ENCODE results near the gene SLC9A3.

Gene SLC9A3

GRCh38 chr5:555058-555623, 30.9 kb upstream of the SLC9A3 start:
- DNase-seq (ENCODE audit: insufficient read length, low spot score) (no peak), FAIRE-seq (no peak)
- TF ChIP-seq, protein P1, sequence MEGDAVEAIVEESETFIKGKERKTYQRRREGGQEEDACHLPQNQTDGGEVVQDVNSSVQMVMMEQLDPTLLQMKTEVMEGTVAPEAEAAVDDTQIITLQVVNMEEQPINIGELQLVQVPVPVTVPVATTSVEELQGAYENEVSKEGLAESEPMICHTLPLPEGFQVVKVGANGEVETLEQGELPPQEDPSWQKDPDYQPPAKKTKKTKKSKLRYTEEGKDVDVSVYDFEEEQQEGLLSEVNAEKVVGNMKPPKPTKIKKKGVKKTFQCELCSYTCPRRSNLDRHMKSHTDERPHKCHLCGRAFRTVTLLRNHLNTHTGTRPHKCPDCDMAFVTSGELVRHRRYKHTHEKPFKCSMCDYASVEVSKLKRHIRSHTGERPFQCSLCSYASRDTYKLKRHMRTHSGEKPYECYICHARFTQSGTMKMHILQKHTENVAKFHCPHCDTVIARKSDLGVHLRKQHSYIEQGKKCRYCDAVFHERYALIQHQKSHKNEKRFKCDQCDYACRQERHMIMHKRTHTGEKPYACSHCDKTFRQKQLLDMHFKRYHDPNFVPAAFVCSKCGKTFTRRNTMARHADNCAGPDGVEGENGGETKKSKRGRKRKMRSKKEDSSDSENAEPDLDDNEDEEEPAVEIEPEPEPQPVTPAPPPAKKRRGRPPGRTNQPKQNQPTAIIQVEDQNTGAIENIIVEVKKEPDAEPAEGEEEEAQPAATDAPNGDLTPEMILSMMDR (IDR thresholded peaks at IDR 0.05; ENCODE audit: insufficient read depth, missing control alignments): no peak

- no peak for DNase-seq (ENCODE audit: insufficient read length, low spot score)
- no peak for FAIRE-seq
- TF ChIP-seq, protein P1 (IDR thresholded peaks at IDR 0.05; ENCODE audit: insufficient read depth, missing control alignments): no peak
Observed at GRCh38 chr5:554284-554988, 30.2 kb upstream of the SLC9A3 start.

DNA sequence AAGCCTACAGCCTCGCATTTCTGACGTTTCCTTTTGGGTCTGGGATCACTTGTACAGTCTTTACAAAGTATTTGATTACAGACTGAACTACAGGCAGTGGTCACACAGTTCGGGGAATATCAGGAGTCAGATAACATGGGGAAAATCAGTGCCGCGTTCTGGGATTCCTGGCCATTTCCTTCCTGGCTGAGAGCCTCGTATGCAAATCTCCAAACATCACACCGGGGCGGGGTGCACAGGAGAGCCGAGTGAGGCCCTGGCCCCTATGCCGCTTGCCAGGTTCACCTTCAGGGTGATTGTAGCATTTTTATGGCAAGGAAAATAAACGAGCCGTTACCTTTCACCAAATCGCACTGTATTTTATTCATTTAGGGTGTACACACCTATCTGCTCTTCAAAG, 29.6 kb upstream of the SLC9A3 start:
- FAIRE-seq (no peak), DNase-seq (ENCODE audit: insufficient read length, low spot score) (no peak)
- TF ChIP-seq, protein P1 (IDR thresholded peaks at IDR 0.05; ENCODE audit: insufficient read depth, missing control alignments): no peak

DNA sequence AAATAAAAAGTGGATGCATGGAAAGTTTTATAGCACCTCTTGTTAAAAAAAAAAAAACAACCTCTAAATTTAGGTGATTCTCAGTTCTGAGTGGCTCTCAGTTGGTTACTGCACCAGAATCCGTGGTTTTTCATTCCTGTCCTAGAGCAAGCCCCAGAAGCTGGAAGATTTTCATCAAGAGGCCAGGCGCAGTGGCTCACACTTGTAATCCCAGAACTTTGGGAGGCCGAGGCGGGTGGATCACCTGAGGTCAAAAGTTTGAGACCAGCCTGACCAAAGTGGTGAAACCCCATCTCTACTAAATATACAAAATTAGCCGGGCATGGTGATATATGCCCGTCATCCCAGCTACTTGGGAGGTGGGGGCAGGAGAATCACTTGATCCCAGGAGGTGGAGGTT, 27.2 kb upstream of the SLC9A3 start:
- FAIRE-seq: no peak
- DNase-seq (ENCODE audit: insufficient read length, low spot score): no peak
- TF ChIP-seq, protein P1 (IDR thresholded peaks at IDR 0.05; ENCODE audit: insufficient read depth, missing control alignments): no peak

DNA sequence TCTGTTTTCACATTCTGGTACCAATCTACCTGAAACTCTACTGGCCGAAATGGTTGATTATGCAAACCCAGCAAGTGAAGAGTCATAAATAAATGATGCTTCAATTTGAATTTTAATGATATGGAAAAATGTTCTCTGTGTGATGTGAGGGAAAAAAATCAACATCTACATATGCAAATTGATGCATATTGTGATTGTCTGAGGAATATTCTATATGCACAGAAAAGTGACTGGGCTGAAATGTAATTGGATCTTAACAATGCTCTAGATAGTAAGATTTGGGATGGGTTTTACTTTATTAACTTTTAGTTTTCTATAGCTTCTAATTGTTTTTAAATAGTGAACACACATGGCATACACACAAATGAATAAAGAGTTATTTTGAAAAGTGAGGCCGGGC, 25.0 kb upstream of the SLC9A3 start:
- FAIRE-seq: no peak
- TF ChIP-seq, protein P1 (IDR thresholded peaks at IDR 0.05; ENCODE audit: insufficient read depth, missing control alignments): no peak
- DNase-seq (ENCODE audit: insufficient read length, low spot score): no peak

DNA sequence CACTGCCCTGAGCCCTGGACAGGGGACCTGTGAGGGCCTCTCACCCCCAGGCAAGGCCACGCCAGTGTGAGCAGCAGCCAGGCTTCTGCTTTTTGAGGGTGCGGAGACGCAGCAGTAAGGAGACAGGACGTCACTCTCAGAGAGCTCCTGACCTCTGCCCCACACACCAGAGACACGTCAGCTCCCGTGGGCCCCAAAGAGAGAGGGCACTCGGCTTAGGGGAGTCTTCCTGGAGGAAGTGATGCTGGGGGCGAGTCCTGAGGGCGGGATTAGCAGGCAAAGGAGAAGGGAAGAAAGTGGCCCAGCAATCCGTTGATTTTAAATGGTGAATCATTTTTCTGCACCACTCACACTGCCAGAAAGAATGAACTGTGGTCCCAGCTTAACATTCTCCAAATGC, 24.0 kb upstream of the SLC9A3 start:
- no peak for FAIRE-seq
- TF ChIP-seq, protein P1 (IDR thresholded peaks at IDR 0.05; ENCODE audit: insufficient read depth, missing control alignments): no peak
- DNase-seq (ENCODE audit: insufficient read length, low spot score): no peak
